HCT116 (cell line): Measurements from ENCODE around the gene SUSD6. TPM values are rescaled to one million over a fixed set of nuclear protein-coding genes. Genes with fewer than 3 reads are reported as not detected.

Experiments used
- ATAC-seq: fragments of 200-7000 bp; cut with Tn5 transposase; 2 replicates; pipeline ENCODE4 v1.9.1; 2020; ENCODE audit warnings: mild to moderate bottlenecking, moderate library complexity
- BruUV-seq: library from RNA; stranded (reverse); fragments of 400-500 nt; replicated peaks from 2 replicates; lab custom pipeline; 2021; lab: Mats Ljungman, UMichigan
- CTCF ChIA-PET: fragments of 300-600 bp; sonication (Branson Sonifier 250); formaldehyde crosslinking; loops from one replicate; lab custom pipeline; 2021; ENCODE audit warnings: antibody characterized with exemption; lab: Charles Lee
- POLR2A ChIA-PET: fragments of 300-600, 350-600 bp; sonication (Branson Sonifier 250); formaldehyde crosslinking; loops from one replicate; lab custom pipeline; 2021; ENCODE audit warnings: antibody characterized with exemption; lab: Charles Lee
- RAD21 ChIA-PET, 2 experiments: fragments of 300-600 bp; sonication (Branson Sonifier 250); formaldehyde crosslinking; loops; one replicate each; lab custom pipeline; 2023; ENCODE audit warnings: low total read pairs in 2 of 2; ENCODE audit not compliant: uncharacterized antibody in 2 of 2, unreplicated experiment in 2 of 2, low non-redundant PET in 1 of 2; lab: Charles Lee
- DNase-seq: peaks from one replicate; pipeline ENCODE4 v3.0.0-alpha.2; 2010; ENCODE audit warnings: low read depth, low spot score
- H2AFZ ChIP-seq: fragments of 200-600 bp; shearing (Covaris generic), sonication (generic); 2 replicates; pipeline ENCODE4 v1.6.1; 2017; ENCODE audit warnings: low read depth, mixed run types, mixed read lengths, antibody characterized with exemption, low read length; ENCODE audit not compliant: poor library complexity, severe bottlenecking
- H3K27ac ChIP-seq: 2 replicates; pipeline ENCODE4 v1.5.1; 2012; ENCODE audit warnings: low read depth, low read length
- H3K27me3 ChIP-seq: fragments of 200-600 bp; sonication (generic); 2 replicates; pipeline ENCODE4 v1.6.1; 2016; ENCODE audit warnings: mixed run types, low read length, mixed read lengths; ENCODE audit not compliant: insufficient read depth
- H3K36me3 ChIP-seq, 2 experiments: fragments of 200-500 bp in 1 of 2; fragments of 200-600 bp in 1 of 2; sonication (Bioruptor generic) in 1 of 2; sonication (generic) in 1 of 2; 2 replicates each; pipeline versions ENCODE4 v1.5.1 to v1.6.1; 2014 to 2016; ENCODE audit warnings: low read length in 2 of 2, inconsistent platforms in 1 of 2, mixed read lengths in 1 of 2, mixed run types in 1 of 2; ENCODE audit not compliant: insufficient read depth in 2 of 2, control insufficient read depth in 1 of 2
- H3K4me1 ChIP-seq, 2 experiments: fragments of 200-600 bp in 1 of 2; sonication (generic) in 1 of 2; 2 replicates each; pipeline versions ENCODE4 v1.5.1 to v1.6.1; 2012 to 2017; ENCODE audit warnings: low read length in 2 of 2, inconsistent platforms in 1 of 2, mild to moderate bottlenecking in 1 of 2, mixed read lengths in 1 of 2, mixed run types in 1 of 2, moderate library complexity in 1 of 2; ENCODE audit not compliant: insufficient read depth in 2 of 2, control insufficient read depth in 1 of 2
- H3K4me2 ChIP-seq: fragments of 200-600 bp; sonication (generic); 2 replicates; pipeline ENCODE4 v1.6.1; 2017; ENCODE audit warnings: mixed run types, low read length, mixed read lengths
- H3K4me3 ChIP-seq, 2 experiments: fragments of 200-600 bp in 1 of 2; sonication (generic) in 1 of 2; replicated peaks in 1 of 2; 2 replicates each; pipeline ENCODE4 v1.5.1; 2011 to 2016; ENCODE audit warnings: low read length in 2 of 2, control low read depth in 1 of 2, low read depth in 1 of 2, mild to moderate bottlenecking in 1 of 2, mixed read lengths in 1 of 2, mixed run types in 1 of 2
- H3K79me2 ChIP-seq: fragments of 200-600 bp; sonication (generic); 2 replicates; pipeline ENCODE4 v1.6.1; 2017; ENCODE audit warnings: mild to moderate bottlenecking, mixed run types, low read length, moderate library complexity, mixed read lengths; ENCODE audit not compliant: insufficient read depth
- H3K9ac ChIP-seq: fragments of 200-600 bp; sonication (generic); 2 replicates; pipeline ENCODE4 v1.6.1; 2016; ENCODE audit warnings: low read length, mixed read lengths
- H3K9me2 ChIP-seq: fragments of 200-600 bp; sonication (generic), shearing (Covaris generic); 2 replicates; pipeline ENCODE4 v1.6.1; 2017; ENCODE audit warnings: mixed run types, mild to moderate bottlenecking, moderate library complexity; ENCODE audit not compliant: insufficient read depth
- H3K9me3 ChIP-seq, 2 experiments: fragments of 200-500 bp in 1 of 2; fragments of 200-600 bp in 1 of 2; sonication (Bioruptor generic) in 1 of 2; sonication (generic) in 1 of 2; 2 replicates each; pipeline ENCODE4 v1.6.1; 2014 to 2017; ENCODE audit warnings: low read length in 2 of 2, mixed read lengths in 2 of 2, inconsistent platforms in 1 of 2, low read depth in 1 of 2, mild to moderate bottlenecking in 1 of 2, mixed run types in 1 of 2, moderate library complexity in 1 of 2; ENCODE audit not compliant: control insufficient read depth in 1 of 2, insufficient read depth in 1 of 2
- H4K20me1 ChIP-seq: fragments of 200-600 bp; sonication (generic), shearing (Covaris generic); 2 replicates; pipeline ENCODE4 v1.6.1; 2017; ENCODE audit warnings: mixed run types, mild to moderate bottlenecking, moderate library complexity; ENCODE audit not compliant: insufficient read depth
- ATF3 ChIP-seq: IDR thresholded peaks from 2 replicates; pipeline ENCODE4 v1.6.1; 2012
- CBX3 ChIP-seq: IDR thresholded peaks from 2 replicates; pipeline ENCODE4 v1.6.1; 2012; ENCODE audit warnings: low read depth
- CEBPB ChIP-seq: IDR thresholded peaks from 2 replicates; pipeline ENCODE4 v1.6.1; 2012; ENCODE audit warnings: low read depth
- EGR1 ChIP-seq: IDR thresholded peaks from 2 replicates; pipeline ENCODE4 v1.6.1; 2012; ENCODE audit warnings: low read depth
- ELF1 ChIP-seq: IDR thresholded peaks from 2 replicates; pipeline ENCODE4 v1.6.1; 2012; ENCODE audit warnings: low read depth, borderline replicate concordance
- EZH2phosphoT487 ChIP-seq: fragments of 200-600 bp; IDR thresholded peaks from 2 replicates; pipeline ENCODE4 v1.6.1; 2018; ENCODE audit warnings: antibody characterized with exemption, borderline replicate concordance
- JUND ChIP-seq: IDR thresholded peaks from 2 replicates; pipeline ENCODE4 v1.6.1; 2012
- POLR2A ChIP-seq: IDR thresholded peaks from 2 replicates; pipeline ENCODE4 v1.7.0; 2011; ENCODE audit warnings: borderline replicate concordance; ENCODE audit not compliant: insufficient read depth, insufficient read length; ENCODE audit errors: extremely low read depth
- RAD21 ChIP-seq: IDR thresholded peaks from 2 replicates; pipeline ENCODE4 v1.6.1; 2012; ENCODE audit warnings: low read depth, mild to moderate bottlenecking
- REST ChIP-seq: IDR thresholded peaks from 2 replicates; pipeline ENCODE4 v1.6.1; 2012; ENCODE audit warnings: low read depth
- SP1 ChIP-seq: IDR thresholded peaks from 2 replicates; pipeline ENCODE4 v1.6.1; 2012; ENCODE audit warnings: low read depth
- YY1 ChIP-seq: IDR thresholded peaks from 2 replicates; pipeline ENCODE4 v1.6.1; 2011; ENCODE audit warnings: low read length, low read depth, moderate library complexity, mild to moderate bottlenecking; ENCODE audit not compliant: insufficient replicate concordance; ENCODE audit errors: extremely low read depth
- ZBTB33 ChIP-seq: IDR thresholded peaks from 2 replicates; pipeline ENCODE4 v1.6.1; 2011; ENCODE audit warnings: mild to moderate bottlenecking, low read length, moderate library complexity; ENCODE audit not compliant: insufficient replicate concordance; ENCODE audit errors: extremely low read depth
- ZNF274 ChIP-seq: fragments of 200-500 bp; sonication (Bioruptor generic); IDR thresholded peaks from 2 replicates; pipeline ENCODE4 v1.6.1; 2014; ENCODE audit warnings: mild to moderate bottlenecking, low read depth, low read length, inconsistent platforms
- intact Hi-C: fragments of 100-400 bp; cut with micrococcal nuclease; formaldehyde crosslinking; loops from 2 replicates; pipeline ENCODE4 v1.10.0; 2022
- total RNA-seq: library from RNA; stranded (reverse); gene quantifications from one replicate; pipeline ENCODE4 v1.2.1, GENCODE V29; 2021; ENCODE audit not compliant: unreplicated experiment

SUSD6 gene
- total RNA-seq, 1 experiment from 2014 or later, result 6.4 TPM

- no peak overlapping the region for H3K27ac ChIP-seq
- no peak overlapping the region for H3K4me2 ChIP-seq
- TF ChIP-seq EZH2phosphoT487 (no peak), ZNF274 (no peak), CEBPB (no peak), YY1 (no peak), SP1 (no peak), POLR2A (no peak)
- no peak overlapping the region for H3K4me3 ChIP-seq
- RAD21 ChIA-PET, result no interaction called here
- no peaks in the 10 kb centered on the region for H3K27me3 ChIP-seq
- POLR2A ChIA-PET, result no interaction called here
- no peaks in the 10 kb centered on the region for H3K4me1 ChIP-seq
- BruUV-seq, result no TSS peak
- ATAC-seq (no peak), DNase-seq (no peak)
- CTCF ChIA-PET, result interaction anchor here (1.4 kb wide), 1 partner anchor 15 kb away, joined by 3 read pairs; no protein-coding TSS in a partner anchor
- H3K9me2 ChIP-seq, result no peaks in the 10 kb centered on the region
- no peak overlapping the region for H2AFZ ChIP-seq
- H3K9me3 ChIP-seq, result no peaks in the 10 kb centered on the region
- intact Hi-C loops, result no loop called here
- H3K79me2 ChIP-seq, result no peaks in the 10 kb centered on the region
- no peaks in the 10 kb centered on the region for H4K20me1 ChIP-seq
- no peak overlapping the region for H3K9ac ChIP-seq
- no peaks in the 10 kb centered on the region for H3K36me3 ChIP-seq
These were observed 11.0 kb upstream of the SUSD6 start for GRCh38 chr14:69600304-69600891.

- BruUV-seq, result no TSS peak
- no peaks in the 10 kb centered on the region for H3K36me3 ChIP-seq
- H4K20me1 ChIP-seq, result no peaks in the 10 kb centered on the region
- no peak overlapping the region for H3K4me2 ChIP-seq
- no peak overlapping the region for H2AFZ ChIP-seq
- intact Hi-C loops, result no loop called here
- ATAC-seq (0 out of 2 replicates have a peak, but pooled peaks have one; percentile 9), DNase-seq (no peak)
- H3K79me2 ChIP-seq, result no peaks in the 10 kb centered on the region
- H3K4me3 ChIP-seq, result no peak overlapping the region
- ChIA-PET CTCF (no interaction called here), RAD21 (interaction anchor here in 1 of 2 experiments (0.5 to 0.8 kb wide), 2 partner anchors 21 to 120 kb away, joined by 3 read pairs; no protein-coding TSS in a partner anchor), POLR2A (interaction anchor here (1.1 to 1.2 kb wide), 2 partner anchors 121 to 162 kb away, joined by 3 read pairs; no protein-coding TSS in a partner anchor)
- no peak overlapping the region for H3K27ac ChIP-seq
- TF ChIP-seq REST, result no peak
- no peak for TF ChIP-seq ELF1
- TF ChIP-seq CEBPB, result no peak
- TF ChIP-seq RAD21, result no peak
- no peak for TF ChIP-seq ATF3
- no peak for TF ChIP-seq JUND
- TF ChIP-seq CBX3, result no peak
- no peak for TF ChIP-seq EGR1
- no peak for TF ChIP-seq ZBTB33
- H3K4me1 ChIP-seq, result peaks cover 14 to 15% of the 10 kb centered on the region in 2 experiments
- H3K9ac ChIP-seq, result no peak overlapping the region
- no peaks in the 10 kb centered on the region for H3K27me3 ChIP-seq
- no peaks in the 10 kb centered on the region for H3K9me2 ChIP-seq
- H3K9me3 ChIP-seq, result no peaks in the 10 kb centered on the region
These were observed 5.7 kb upstream of the SUSD6 start for GRCh38 chr14:69605738-69606137.
